ENCODE measurements around the gene TIAM2. TPM values are rescaled to one million over a fixed set of nuclear protein-coding genes. Genes with fewer than 3 reads are reported as not detected.
A peak's percentile ranks its signal among the peaks of the same experiment; 100 is the strongest.

TIAM2 gene
- total and polyA plus RNA-seq, 9 of the 15 experiments (the other 6 are each of a cell fraction or from before 2014, with no cell fraction given), result 0.73 to 6.5 (median 4.3) TPM

DNA sequence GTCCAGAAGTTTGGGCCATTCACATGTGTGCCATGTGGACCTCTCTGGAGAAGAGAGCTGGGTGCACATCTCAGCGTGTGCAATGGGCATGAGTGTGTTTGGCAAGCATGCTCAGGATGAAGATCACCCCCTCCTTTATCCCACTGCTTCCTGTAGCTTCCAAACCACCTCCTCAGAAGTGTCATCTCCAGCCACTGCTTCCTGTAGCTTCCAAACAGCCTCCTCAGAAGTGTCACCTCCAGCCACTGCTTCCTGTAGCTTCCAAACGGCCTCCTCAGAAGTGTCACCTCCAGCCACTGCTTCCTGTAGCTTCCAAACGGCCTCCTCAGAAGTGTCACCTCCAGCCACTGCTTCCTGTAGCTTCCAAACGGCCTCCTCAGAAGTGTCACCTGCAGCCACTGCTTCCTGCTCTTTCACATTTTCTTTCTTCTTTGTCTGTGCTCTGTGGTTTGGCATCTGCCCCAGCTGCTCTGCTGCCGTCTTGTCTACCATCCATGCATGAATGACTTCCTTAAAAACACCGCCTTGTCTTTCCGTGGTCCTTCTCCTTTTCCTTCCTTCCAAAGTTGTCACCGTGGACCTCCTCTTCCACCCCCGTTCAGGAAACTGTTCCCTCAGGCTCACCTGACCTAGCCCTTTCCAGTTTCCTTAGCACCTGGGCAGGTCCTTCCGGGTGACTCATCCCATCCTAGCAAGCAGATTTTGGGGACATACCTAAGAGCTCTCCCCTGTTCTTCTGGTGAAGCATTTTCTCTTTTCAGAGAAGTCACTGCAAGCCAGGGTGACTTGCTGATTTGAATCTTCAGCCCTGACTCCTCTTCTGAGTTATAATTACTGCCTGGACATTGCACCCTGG lies 43.5 kb upstream of the TIAM2 start (continued):
- TF ChIP-seq RBM22 (IDR thresholded peaks at IDR 0.05; ENCODE audit: low read depth, low read length, poor library complexity, severe bottlenecking) (no peak), DPF2 (IDR thresholded peaks at IDR 0.05) (peak; percentile 78), HDAC1 (IDR thresholded peaks at IDR 0.05) (peak in 1 of 2 experiments; percentile 31; a peak in 1 of 4 replicates), SMARCE1 (IDR thresholded peaks at IDR 0.05) (peak; percentile 70), TFAM (CRISPR knock-in tag; conservative IDR thresholded peaks at IDR 0.05) (no peak), PTBP1 (IDR thresholded peaks at IDR 0.05; ENCODE audit: low read depth, low read length) (no peak), ZNF780A (CRISPR knock-in tag; IDR thresholded peaks at IDR 0.05) (no peak), HCFC1 (IDR thresholded peaks at IDR 0.05; ENCODE audit: low read depth, low read length) (no peak), MYBL2 (IDR thresholded peaks at IDR 0.05; ENCODE audit: low read depth) (no peak), MYBL2 (CRISPR knock-in tag; IDR thresholded peaks at IDR 0.05; ENCODE audit: borderline replicate concordance) (no peak), NONO (IDR thresholded peaks at IDR 0.05; ENCODE audit: low read depth in 2 of 2, low read length in 1 of 2) (no peak), RBM25 (IDR thresholded peaks at IDR 0.05; ENCODE audit: low read depth, low read length, severe bottlenecking) (no peak), TAL1 (IDR thresholded peaks at IDR 0.05) (no peak), DMBX1 (CRISPR knock-in tag; IDR thresholded peaks at IDR 0.05; ENCODE audit: borderline replicate concordance) (no peak), COPS2 (conservative IDR thresholded peaks at IDR 0.05) (no peak), FOS (IDR thresholded peaks at IDR 0.05; ENCODE audit: extremely low read depth, insufficient read length) (no peak), NFIC (IDR thresholded peaks at IDR 0.05) (no peak), RAD51 (IDR thresholded peaks at IDR 0.05; ENCODE audit: borderline replicate concordance, low read depth) (no peak)
- TF ChIP-seq, protein P1, sequence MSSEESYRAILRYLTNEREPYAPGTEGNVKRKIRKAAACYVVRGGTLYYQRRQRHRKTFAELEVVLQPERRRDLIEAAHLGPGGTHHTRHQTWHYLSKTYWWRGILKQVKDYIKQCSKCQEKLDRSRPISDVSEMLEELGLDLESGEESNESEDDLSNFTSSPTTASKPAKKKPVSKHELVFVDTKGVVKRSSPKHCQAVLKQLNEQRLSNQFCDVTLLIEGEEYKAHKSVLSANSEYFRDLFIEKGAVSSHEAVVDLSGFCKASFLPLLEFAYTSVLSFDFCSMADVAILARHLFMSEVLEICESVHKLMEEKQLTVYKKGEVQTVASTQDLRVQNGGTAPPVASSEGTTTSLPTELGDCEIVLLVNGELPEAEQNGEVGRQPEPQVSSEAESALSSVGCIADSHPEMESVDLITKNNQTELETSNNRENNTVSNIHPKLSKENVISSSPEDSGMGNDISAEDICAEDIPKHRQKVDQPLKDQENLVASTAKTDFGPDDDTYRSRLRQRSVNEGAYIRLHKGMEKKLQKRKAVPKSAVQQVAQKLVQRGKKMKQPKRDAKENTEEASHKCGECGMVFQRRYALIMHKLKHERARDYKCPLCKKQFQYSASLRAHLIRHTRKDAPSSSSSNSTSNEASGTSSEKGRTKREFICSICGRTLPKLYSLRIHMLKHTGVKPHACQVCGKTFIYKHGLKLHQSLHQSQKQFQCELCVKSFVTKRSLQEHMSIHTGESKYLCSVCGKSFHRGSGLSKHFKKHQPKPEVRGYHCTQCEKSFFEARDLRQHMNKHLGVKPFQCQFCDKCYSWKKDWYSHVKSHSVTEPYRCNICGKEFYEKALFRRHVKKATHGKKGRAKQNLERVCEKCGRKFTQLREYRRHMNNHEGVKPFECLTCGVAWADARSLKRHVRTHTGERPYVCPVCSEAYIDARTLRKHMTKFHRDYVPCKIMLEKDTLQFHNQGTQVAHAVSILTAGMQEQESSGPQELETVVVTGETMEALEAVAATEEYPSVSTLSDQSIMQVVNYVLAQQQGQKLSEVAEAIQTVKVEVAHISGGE (CRISPR knock-in tag; IDR thresholded peaks at IDR 0.05), result peak in 1 of 3 experiments; percentile 43; a peak in 1 of 6 replicates
- TF ChIP-seq, protein P2, sequence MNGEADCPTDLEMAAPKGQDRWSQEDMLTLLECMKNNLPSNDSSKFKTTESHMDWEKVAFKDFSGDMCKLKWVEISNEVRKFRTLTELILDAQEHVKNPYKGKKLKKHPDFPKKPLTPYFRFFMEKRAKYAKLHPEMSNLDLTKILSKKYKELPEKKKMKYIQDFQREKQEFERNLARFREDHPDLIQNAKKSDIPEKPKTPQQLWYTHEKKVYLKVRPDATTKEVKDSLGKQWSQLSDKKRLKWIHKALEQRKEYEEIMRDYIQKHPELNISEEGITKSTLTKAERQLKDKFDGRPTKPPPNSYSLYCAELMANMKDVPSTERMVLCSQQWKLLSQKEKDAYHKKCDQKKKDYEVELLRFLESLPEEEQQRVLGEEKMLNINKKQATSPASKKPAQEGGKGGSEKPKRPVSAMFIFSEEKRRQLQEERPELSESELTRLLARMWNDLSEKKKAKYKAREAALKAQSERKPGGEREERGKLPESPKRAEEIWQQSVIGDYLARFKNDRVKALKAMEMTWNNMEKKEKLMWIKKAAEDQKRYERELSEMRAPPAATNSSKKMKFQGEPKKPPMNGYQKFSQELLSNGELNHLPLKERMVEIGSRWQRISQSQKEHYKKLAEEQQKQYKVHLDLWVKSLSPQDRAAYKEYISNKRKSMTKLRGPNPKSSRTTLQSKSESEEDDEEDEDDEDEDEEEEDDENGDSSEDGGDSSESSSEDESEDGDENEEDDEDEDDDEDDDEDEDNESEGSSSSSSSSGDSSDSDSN (IDR thresholded peaks at IDR 0.05; ENCODE audit: borderline replicate concordance in 1 of 2, low read depth in 2 of 2, low read length in 2 of 2), result no peak

All from K562 (cell line).